NOMO-1 treated with DMSO at 0.1 percent for 48 hours (cell line): ENCODE results near the gene ERICH2.
A peak's percentile ranks its signal among the peaks of the same experiment; 100 is the strongest.

Source experiments
- DNase-seq: peaks from one replicate; lab custom pipeline; 2025; ENCODE audit not compliant: unreplicated experiment; lab: John Stamatoyannopoulos, UW

ERICH2 gene

GRCh38 chr2:170762760-170763159 lies 7.4 kb upstream of the ERICH2 start:
- DNase-seq: no peak

- no peak for DNase-seq
These were observed 6.9 kb upstream of the ERICH2 start for GRCh38 chr2:170763232-170763631.

GRCh38 chr2:170764880-170765261 lies 5.3 kb upstream of the ERICH2 start:
- DNase-seq: no peak

GRCh38 chr2:170766693-170767092 lies 3.5 kb upstream of the ERICH2 start:
- no peak for DNase-seq

- DNase-seq: peak; percentile 67
These were observed 635 bp downstream of the ERICH2 start for GRCh38 chr2:170770606-170771420.

- no peak for DNase-seq
These were observed 1.3 kb downstream of the ERICH2 start for GRCh38 chr2:170771421-170771937.

- no peak for DNase-seq
These were observed 2.1 kb downstream of the ERICH2 start for GRCh38 chr2:170772295-170772694.

GRCh38 chr2:170774074-170774473 lies 3.9 kb downstream of the ERICH2 start:
- DNase-seq: no peak

GRCh38 chr2:170778900-170779299 lies 8.7 kb downstream of the ERICH2 start:
- DNase-seq: no peak

- no peak for DNase-seq
These were observed 9.1 kb downstream of the ERICH2 start for GRCh38 chr2:170779304-170779703.

GRCh38 chr2:170782673-170783072 lies 12.5 kb downstream of the ERICH2 start:
- no peak for DNase-seq

GRCh38 chr2:170783549-170783948 lies 13.4 kb downstream of the ERICH2 start:
- DNase-seq: no peak

GRCh38 chr2:170798996-170799395 lies 28.8 kb downstream of the ERICH2 start:
- no peak for DNase-seq

GRCh38 chr2:170806548-170806947 lies 36.4 kb downstream of the ERICH2 start:
- no peak for DNase-seq

GRCh38 chr2:170812710-170813600 lies 42.8 kb downstream of the ERICH2 start:
- DNase-seq: peak; percentile 44

GRCh38 chr2:170813611-170814532 lies 43.7 kb downstream of the ERICH2 start:
- peak; percentile 24 for DNase-seq

GRCh38 chr2:170814533-170815230 lies 44.5 kb downstream of the ERICH2 start:
- no peak for DNase-seq

GRCh38 chr2:170815311-170815710 lies 45.1 kb downstream of the ERICH2 start:
- no peak for DNase-seq

- DNase-seq: peak; percentile 38
These were observed 45.7 kb downstream of the ERICH2 start for GRCh38 chr2:170815746-170816503.
